NCI-H526 (cell line): Measurements from ENCODE around the gene POLR1C.
"Not testable (repeated sequence)": the region's sequence is repeated elsewhere in the genome, so short reads cannot be mapped to it uniquely, and the experiment has no call there.

ENCODE experiments used
- DNase-seq, 2 experiments: peaks; one replicate each; lab custom pipeline; 2025; lab: John Stamatoyannopoulos, UW

The POLR1C gene

DNA sequence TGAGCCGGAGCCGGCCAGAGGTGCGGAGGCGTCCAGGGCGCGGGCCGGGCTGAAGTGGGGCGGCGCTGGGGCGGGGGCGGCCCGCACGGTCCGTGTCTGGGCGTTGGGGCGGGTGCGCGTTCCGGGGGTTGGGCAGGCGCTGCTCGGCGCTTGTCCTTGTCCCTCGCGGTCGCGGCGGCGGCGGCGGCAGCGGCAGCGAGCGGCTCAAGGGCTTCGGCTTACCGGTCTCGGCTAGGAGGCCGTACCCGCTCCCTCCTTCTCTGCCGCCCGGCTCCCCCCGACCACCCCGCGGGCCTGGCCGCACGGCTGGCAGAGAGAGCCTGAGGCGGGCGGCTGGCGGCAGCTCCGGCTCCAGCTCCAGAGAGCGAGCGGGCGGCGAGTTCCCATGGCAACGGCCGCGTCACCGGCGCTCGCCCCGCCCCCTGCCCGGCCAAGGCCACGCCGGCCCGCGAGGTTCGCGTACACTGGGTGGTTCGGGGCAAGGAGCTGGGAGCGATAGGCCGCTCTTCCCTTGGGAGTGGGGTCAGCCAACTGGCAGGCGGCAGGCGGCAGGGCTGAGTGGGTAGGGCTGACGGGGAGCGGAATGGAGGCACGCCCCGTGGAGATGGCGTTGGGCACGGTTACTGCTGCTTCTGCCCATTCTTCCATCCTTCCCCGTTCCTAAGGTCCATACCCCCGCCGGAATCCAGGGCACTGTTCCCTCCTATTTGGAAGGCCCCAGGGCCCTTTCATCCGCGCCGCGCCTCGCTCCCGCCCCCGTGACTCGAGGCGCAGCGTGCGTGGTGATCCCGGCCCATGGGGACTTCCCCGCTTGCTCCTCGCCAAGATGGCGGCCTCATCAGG is 6.7 kb upstream of the POLR1C start, which contains the start of gene LRRC73:
TSS of gene LRRC73 (minus strand) at position 363 of the 843 bp plus-strand sequence. CDS start 561 bp downstream, outside the sequence.
- peak; percentile 43 to 87 for DNase-seq

DNA sequence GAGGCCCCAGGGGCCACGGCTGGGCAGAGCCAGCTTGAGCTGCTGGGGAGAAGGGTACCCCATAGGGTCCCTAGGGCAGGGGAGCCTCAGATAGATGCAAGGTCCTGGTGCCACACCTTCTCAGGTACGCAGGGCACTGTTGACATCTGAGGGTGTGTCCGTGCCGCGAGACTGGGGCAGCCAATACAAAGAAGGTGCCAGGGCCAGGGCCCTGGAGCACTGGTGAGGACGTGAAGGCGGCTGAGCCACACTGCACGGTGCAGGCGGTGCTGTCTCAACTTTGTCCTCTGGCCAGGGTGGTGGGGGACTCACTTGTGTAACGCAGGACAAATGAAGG is 6.1 kb upstream of the POLR1C start:
- peak in 1 of 2 experiments; percentile 60 for DNase-seq

DNA sequence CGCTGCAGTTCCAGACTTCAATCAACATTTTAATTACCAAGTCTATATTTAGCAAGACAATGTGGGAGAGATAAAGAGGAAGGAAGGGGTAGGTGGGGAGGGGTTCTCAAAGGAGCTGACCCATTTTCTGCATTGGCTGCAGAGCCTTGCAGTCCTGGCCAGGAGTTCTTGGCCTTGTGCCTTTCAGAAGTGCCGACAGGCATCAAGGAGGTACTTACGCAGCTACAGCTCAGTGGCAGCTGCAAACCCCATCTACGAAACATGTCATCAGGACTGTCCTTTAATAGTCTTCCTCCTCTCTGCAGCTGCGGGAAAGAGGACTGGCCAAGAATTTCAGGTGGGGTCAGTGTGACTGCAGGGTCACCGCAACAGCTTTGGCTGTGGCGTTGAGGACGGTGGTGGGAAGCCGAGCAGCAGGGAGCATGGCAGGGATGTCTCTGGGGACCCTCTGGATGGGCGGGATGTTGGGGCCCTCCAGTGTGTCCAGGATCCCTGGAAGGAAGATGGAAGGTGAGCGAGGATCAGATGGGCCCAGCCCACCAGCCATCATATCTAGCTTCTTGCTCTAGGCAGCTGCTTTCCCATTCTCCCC is 5.0 kb upstream of the POLR1C start:
- DNase-seq, result no peak

DNA sequence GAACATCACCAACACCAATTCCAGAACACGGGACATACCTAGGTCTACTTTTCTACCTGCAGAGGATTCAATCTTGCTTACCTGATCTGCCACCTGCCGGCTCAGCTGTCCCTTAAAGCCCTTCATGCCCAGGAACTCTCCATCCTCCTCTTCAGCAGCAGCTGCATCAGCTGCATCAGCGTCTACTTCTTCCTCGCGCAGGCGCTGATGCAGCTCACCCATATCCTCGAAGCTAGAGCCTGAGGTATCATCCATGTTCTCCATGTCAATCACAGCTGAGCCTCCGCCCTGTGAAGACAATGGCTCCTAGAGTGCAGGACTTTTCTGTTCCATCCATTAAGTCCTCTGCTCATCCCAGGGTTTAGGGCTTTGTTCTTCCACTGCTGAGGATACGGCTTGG is 1.1 kb upstream of the POLR1C start:
- DNase-seq, result peak in 1 of 2 experiments; percentile 31

DNA sequence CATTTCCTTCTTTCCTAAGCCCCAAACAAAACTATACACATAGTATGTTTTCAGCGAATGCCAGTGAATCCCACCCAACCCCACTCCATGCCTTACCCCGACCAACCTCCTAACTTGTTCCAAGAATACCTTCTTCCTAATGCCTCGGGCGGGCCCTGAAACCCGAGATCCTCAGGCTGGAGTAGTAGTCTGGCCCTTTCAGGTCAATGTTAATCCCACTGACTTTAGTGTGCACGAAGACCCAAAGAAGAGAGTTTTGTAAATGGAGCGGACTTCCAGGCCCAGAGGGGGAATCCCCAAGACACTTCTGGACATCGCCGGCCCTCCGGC is 557 bp upstream of the POLR1C start:
- DNase-seq, result no peak

DNA sequence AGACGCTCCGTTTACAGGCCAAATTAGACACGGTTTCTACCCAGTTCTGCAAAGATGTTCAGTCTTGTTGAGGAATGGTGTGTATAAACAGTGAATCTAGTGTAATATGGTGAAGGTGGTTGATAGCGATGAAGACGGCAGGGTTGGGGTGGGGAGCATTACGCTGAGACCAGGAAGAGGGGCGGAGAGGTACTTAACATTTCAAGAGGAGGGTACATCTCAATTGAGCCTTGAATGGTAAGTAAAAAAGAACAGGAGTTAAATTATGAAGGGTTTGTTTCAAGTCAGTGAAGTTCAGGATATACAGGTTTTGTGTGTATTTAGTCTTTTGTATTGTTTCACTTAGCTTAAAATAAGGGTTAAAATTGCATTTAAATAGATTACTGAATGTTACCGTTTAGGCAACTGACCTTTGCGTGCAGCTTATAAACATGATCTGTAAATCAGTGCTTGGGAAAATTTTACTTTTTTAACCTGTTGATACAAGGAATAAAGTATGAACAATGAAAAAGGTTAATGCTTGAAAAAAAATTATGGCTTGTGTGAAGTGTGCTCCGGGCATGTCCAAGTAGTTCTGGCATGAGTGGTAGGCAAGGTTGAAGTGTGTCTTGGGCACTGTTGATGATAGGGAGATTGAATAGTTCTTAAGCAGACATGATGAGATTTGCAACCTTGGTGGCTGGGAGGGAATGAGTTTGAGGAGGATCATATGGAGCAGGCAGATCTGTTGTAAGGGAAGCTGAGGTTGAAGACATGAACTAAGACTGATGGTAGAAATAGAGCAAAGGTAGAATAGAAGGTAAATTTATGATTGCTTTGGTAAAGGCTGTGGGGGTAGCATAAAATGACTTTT is 842 bp downstream of the POLR1C start:
- DNase-seq, result no peak

DNA sequence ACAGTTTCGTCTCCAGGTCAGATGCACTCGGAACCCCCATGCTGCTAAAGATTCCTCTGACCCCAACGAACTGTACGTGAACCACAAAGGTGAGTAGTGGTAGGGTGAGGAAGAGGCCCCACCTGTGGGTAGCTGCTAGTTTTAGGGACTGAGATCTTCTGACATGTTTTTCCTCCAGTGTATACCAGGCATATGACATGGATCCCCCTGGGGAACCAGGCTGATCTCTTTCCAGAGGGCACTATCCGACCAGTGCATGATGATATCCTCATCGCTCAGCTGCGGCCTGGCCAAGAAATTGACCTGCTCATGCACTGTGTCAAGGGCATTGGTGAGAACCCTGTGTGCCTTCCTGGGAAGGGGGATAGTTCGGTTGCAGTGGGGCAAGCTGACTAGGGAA is 3.2 kb downstream of the POLR1C start:
- no peak for DNase-seq

DNA sequence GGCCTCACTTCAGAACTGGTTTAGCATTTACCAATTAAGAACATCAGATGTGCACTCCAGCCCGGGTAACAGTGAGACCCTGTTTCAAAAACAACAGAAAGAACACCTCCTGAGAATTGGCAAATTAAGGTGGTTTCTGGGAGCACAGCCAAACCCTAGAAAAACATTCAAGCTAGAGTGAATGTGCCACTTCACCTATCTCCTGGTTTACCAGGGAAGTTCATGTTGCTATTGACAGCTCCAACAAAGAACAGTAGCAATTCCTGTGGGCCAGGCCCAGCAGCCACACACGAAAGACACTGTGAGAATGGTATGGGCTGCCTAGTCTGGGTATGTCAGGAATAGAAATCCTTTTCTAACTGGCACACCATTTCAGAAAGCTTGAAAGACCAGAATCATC is 4.9 kb downstream of the POLR1C start:
- no peak for DNase-seq

DNA sequence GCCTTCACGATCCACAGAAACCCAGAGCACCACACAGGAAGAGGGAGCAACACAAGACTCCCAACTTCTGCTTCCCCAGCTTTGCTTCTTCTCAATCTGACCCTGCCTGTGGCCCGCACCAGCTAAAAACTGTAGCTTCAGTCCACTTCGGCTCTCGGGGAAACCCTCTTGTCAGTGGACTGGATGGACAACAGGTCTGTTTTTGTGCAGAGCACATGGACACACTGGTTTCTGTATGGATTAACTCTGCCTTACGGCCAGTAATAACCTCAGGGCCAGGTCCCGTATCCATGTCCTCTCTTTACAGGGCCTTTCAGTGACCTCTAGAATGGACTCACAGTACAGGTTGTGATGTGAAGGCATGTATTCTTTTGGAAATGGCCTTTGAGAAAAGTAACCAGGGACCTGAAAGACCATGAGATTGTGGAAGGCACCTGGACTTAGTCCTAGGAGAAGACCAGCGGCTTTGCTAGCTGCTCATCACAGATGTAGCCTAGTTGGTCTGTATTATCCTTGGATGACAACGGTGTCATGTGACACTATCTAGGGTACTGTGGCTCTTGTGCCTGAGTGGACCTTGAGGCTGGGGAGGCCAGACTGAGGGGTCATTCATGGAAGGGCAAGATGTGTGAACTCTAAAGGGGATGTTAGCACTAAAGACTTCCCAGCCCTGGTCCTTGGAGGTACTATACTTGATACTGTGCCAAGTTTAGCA is 5.8 kb downstream of the POLR1C start:
- DNase-seq, result no peak

DNA sequence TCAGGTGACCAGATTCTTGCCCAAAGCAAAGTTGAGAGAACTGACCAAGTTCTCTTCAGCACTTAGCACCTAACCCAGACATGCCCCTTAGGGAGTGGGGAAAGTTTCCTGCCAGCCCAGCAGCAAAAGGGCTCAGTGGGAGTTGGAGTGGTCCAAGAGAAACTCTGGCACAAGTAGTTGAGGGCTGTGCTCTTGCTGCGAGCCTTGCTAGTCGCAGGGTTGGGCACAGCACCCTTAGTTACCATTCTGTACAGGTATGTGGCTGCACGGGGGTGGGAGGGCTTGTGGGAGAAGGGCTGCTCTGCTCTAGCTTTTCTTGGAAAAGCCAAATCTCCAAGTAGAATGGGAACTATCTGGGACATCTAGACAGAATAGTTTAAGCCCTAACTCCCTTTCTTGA is 6.4 kb downstream of the POLR1C start:
- no peak for DNase-seq

DNA sequence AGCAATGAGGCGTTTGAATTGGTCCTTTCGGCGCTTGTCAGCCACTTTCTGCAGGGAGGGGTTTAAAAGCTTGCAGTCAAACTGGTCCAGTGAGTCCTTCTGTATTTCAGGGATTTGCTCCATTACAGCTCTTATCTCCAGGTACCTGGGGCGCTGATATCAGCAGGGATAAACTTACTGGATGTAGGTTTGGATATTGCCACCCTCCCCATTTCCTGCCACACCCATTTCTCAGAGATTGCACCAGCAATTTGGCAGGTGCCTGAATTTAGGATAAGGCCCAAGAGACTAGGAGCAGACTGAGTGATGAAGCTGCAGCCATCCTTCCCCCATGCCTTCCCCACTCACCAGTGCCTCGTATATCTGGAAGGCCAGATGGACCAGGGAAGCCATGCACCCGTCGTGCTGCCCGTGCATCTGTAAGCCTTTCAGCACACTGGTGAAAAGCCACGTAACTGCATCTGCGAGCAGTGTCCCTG is 7.6 kb downstream of the POLR1C start:
- DNase-seq, result no peak

DNA sequence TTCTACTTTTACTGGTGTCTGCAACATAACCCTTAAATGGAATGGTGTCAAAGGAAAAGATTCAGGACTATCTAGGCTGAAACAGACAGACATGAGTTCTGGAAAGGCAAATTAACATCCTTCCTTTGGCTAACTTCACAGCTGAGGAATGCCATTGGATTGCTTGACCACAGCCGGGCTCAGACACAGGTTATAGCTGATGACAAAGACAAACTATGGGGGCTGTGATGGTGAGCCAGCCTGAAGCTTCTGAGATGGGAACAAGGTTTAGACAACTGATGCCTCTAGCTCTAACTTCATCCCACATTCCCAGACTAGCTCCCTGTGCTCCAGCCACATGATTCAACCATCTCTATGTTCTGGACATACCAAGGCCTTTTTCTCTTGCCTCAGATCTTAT is 15.3 kb downstream of the POLR1C start:
- no peak for DNase-seq

DNA sequence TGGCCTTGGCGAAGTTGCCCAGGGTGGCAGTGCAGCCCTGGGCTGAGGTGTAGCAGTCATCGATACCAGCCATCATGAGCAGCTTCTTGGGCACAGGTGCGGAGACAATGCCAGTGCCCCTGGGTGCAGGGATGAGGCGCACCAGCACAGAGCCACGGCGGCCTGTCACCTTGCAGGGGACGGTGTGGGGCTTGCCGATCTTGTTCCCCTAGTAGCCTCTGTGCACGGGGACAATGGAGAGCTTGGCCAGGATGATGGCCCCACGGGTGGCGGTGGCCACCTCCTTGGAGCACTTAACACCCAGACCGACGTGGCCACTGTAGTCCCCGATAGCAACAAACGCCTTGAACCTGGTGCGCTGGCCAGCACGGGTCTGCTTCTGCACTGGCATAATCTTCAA is 22.1 kb downstream of the POLR1C start:
- DNase-seq, result not testable (repeated sequence)

DNA sequence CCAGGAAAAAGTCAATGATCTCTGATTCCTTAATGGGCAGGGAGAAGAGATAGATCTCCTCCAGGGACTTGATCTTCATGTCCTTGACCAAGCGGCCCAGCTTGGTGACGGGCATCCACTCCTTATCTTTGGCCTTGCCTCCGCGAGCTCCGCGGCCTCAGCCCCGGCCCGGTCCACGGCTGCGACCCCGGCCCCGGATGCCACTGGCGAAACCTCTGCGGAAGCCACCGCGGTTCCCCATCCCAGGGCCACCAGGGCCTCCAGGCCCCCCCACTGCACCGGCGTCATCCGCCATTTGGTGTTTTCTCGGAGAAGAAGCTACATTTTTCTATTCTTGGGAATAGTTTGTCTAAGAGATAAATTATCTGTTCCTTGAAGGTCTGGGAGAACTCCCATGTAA is 22.5 kb downstream of the POLR1C start:
- not testable (repeated sequence) for DNase-seq

DNA sequence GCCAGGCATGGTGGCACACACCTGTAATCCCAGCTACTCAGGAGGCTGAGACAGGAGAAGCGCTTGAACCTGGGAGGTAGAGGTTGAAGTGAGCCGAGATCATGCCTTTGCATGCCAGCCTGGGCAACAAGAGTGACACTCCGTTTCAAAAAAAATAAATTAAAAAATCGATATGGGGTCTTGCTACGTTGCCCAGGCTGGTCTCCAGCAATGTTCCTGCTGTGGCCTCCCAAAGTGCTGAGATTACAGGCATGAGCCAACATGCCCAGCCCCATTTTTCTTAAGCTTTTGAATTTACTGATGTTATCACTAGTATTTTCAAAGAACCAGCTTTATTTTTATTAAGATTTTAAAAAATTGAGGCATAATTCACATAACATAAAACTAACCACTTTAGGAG is 23.6 kb downstream of the POLR1C start:
- no peak for DNase-seq

DNA sequence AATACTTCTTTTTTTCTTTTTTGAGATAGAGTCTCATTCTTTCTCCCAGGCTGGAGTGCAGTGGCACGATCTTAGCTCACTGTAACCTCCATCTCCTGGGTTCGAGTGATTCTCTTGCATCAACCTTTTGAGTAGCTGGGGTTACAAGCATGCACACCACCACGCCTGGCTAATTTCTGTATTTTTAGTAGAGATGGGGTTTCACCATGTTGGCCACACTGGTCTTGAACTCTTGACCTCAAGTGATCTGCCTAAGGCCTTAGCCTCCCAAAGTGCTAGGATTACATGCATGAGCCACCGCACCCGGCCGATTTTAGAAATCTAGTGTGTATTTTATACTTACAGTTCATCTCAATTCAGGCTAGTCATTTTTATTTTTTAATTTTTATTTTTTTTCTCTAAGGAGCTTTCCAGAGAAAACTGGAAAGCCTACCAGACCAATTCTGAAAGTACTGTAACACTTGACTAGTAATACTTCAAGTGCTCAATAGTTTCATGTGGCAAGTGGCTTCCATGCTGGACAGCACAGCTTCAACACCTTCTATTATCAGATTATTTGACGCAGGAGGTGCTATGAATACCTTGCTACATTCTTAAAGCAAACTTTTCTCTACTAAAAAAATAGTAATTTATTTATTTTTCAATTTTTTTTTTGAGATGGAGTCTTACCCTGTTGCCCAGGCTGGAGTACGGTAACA is 25.0 kb downstream of the POLR1C start:
- DNase-seq, result no peak

DNA sequence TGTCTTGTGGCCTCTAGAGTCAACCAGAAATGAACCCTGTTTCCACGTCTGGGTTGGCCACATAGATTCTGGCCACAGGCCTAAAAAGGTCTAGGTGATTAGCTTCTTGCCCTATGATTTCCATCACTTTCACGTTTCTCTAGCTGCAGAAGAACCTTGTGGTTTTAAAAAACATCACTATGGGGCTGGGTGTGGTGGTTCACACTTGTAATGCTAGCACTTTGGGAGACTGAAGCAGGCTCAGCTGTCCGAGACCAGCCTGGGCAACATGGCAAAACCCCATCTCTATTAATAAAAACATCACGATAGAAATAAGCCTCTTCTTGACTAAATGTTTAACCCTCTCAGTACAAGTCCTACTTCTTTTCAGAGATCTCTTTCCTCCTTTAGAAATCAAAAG is 27.6 kb downstream of the POLR1C start:
- DNase-seq, result no peak

DNA sequence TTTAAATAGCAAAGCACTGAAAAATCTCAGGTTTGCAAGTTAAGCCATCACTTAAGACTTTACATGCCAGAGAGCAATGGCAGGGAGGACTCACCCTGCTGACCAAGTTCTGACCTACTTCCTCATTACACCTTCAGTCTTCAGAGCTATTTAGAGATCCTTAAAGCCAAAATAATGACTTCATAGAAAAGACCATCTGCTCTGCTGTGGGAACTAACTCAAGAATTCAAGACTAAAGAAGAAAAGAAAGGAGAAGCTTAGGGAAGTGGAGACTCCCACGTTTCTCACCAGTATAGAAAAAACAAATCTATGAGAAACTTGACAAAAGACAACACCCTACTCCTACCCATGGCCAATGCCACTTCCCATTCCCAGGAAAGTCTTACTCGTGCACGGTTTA is 30.3 kb downstream of the POLR1C start:
- DNase-seq, result no peak

DNA sequence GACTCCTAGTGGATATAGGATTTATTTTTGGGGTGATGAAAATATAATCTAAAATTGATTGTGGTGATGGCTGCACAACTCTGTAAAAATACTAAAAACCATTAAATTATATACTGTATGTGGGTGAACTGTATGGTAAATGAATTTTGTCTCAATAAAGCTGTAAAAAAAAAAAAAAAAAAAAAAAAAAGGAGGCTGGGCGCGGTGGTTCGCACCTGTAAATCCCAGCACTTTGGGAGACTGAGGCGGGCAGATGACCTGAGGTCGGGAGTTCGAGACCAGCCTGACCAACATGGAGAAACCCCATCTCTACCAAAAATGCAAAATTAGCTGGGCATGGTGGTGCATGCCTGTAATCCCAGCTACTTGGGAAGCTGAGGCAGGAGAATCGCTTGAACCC is 40.7 kb downstream of the POLR1C start:
- not testable (repeated sequence) for DNase-seq

DNA sequence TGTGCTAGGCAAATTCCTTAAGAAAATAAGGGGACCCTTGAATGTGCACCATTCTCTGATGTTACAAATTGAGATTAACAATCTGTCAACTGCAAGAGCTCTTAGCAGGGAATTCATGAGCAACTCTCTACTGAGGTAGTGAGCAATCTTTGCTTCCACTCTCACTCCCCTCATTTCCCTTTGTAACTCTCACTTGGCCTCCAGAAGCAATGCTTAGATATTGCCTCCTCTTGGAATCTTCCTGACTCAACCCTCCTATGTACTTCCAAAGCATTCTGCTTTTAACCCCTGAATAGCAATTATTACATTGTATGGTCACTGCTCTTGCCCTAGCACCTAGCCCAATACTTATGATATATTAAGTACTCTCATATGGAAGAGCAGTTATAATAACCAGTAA is 42.4 kb downstream of the POLR1C start:
- no peak for DNase-seq

DNA sequence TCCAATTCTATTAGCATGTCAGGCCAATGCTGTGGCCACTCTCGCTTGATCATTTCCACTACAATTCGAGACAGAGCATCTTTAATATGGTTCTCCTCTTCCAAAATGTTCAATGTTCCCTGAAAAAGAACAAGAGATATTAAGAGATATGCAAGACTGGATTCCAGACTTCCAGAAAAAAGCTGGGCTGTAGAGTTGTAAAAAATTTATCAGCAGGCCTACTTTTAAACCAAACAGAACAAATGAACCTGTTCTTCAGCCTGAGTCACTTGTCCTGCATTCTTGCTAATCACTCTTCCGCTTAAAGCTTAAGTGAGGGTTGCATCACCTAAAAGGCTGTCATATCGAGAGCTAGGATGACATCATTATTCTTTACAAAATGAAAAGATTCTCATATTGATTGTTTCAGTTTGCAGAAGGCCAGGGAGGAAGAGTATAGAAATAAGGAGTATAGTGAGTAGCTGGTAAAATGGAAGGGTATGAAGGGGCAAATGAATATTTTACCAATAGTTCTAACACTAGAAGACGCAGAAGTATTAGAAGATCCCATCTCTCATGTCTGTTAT is 54.1 kb downstream of the POLR1C start:
- DNase-seq, result no peak
